ENCODE results near the gene GDPD3.

The GDPD3 gene

GRCh38 chr16:30113711-30114333, 485 bp upstream of the GDPD3 start:
- TF ChIP-seq CTCF (IDR thresholded peaks at IDR 0.05; ENCODE audit: extremely low read depth, insufficient read depth, missing control alignments), result no peak
- in situ Hi-C loops (cut with MboI; ENCODE audit: low pct_unique_long_range_greater_than_20kb, low sequenced_read_pairs, unreplicated experiment), result loop anchor here (25.0 kb wide), 2 partner anchors 298 to 498 kb away; partner anchors contain the start of genes ZNF689 and ZNF771
- no peak for DNase-seq (ENCODE audit: low spot score)

DNA sequence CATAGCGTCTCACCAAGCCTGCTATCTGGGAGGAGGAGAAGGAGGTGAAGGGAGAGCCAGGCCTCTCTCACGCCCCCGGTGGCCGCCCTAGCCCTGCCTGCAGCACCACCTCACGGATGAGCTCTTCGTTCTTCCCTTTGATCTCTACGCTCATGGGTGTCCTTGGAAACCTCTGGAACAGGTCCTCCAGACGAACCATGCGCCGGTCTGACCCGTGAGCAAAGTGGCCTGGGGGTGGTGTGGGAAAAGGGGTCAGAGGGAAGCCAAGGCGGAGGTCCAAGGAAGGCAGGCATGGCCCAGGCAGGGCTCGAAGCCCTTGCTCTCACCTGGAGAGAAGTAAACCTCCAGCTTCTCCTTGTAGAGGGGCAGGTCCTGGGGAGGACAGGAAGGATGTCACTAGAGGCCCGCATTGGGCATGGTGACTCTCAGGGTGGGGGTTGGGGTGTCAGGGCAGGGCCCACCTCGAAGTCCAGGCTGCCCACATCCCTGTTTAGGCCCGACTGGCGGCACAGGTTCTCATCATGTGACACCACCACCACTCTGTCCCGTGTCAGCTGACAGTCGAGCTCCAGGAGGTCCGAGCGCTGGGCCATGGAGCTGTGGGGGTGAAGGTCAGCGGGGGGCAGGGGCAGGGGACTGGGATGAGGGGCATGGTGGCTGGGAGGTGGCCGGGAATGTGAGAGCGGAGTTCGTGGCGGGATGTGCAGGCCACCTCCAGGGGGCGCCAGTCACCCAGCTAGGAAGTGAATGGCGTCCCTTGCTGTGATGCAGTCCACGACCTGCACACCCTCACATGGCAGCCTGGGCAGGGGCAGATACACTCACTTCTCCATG, 923 bp downstream of the GDPD3 start:
- peak; percentile 76 for DNase-seq (ENCODE audit: low spot score)
- TF ChIP-seq CTCF (IDR thresholded peaks at IDR 0.05; ENCODE audit: extremely low read depth, insufficient read depth, missing control alignments), result peak; percentile 82
- in situ Hi-C loops (cut with MboI; ENCODE audit: low pct_unique_long_range_greater_than_20kb, low sequenced_read_pairs, unreplicated experiment), result loop anchor here (25.0 kb wide), 2 partner anchors 300 to 500 kb away; partner anchors contain the start of genes ZNF689 and ZNF771

DNA sequence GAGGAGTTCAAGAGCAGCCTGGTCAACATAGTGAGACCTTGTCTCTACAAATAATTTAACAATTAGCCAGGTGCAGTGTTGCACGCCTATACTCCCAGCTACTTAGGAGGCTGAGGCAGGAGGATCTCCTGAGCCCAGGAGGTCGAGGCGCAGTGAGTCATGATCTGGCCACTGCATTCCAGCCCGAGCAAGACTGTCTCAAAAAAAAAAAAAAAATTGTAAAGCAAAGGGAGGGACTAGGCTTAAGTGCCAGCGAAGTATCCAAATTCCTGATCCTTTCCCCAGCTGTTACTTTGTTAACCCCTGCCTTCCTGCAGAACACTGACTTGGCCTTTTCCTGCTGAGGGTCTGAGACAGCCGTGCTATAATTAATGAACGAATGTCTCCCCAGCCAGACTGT, 2.7 kb downstream of the GDPD3 start:
- no peak for TF ChIP-seq CTCF (IDR thresholded peaks at IDR 0.05; ENCODE audit: extremely low read depth, insufficient read depth, missing control alignments)
- in situ Hi-C loops (cut with MboI; ENCODE audit: low pct_unique_long_range_greater_than_20kb, low sequenced_read_pairs, unreplicated experiment), result loop anchor here (25.0 kb wide), 2 partner anchors 302 to 502 kb away; partner anchors contain the start of genes ZNF689 and ZNF771
- no peak for DNase-seq (ENCODE audit: low spot score)

DNA sequence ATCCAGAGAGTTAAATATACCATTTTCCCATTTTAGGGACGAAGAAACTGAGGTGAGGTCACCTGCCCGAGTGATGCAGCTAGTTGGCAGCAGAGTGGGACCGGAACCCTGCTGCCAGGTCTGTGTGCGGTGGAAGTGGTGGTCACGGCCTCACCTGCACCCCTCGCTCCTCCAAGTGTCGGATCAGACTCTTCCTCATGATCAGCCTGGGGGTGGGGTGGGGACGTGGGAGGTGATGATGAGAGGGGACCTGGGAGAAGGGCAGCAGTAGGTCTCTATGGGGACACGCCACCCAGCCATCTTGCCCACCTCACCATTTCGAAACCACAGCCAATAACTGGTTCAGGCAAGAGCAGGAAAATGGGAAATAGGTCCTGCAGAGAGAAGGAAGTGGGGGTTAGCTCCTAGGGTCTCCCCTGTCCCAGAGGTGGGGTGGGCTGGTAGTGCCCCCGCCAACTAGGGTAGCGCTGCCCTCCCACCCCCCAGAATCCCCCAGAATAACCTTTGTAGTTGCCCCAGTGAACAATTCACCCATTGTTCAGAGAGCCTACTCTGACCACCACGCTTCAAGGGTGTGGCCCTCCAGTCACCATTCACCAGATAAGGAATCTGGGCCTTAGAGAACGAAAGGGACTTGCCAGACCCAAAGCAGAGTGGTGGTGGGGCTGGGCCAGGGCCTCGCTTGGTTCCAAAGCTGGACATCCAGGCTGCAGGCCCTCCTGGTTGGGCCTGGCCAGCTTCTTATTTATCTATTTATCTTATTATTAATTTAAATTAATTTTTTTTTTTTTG, 5.1 kb downstream of the GDPD3 start:
- TF ChIP-seq CTCF (IDR thresholded peaks at IDR 0.05; ENCODE audit: extremely low read depth, insufficient read depth, missing control alignments), result no peak
- in situ Hi-C loops (cut with MboI; ENCODE audit: low pct_unique_long_range_greater_than_20kb, low sequenced_read_pairs, unreplicated experiment), result loop anchor here (25.0 kb wide), 2 partner anchors 304 to 504 kb away; partner anchors contain the start of genes ZNF689 and ZNF771
- DNase-seq (ENCODE audit: low spot score), result no peak

DNA sequence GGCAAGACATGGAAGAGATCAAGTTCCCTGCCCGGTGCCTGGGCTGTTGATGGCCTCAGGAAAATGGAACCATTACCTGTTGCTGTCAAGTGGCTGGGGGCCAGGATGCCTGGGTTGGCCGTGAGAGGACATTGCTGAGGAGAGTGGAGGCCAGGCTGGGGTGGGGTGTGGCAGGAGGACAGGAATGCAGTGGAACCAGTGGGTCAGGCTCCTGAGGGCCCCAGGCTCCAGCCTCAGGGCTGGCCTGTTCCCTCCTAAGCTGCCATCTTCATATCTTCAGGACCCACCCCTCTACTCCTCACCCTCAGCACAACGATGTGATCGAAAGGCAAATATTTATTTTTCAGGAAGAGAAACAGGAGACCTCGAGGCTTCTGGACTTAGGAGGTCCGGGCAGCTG, 8.8 kb downstream of the GDPD3 start:
- in situ Hi-C loops (cut with MboI; ENCODE audit: low pct_unique_long_range_greater_than_20kb, low sequenced_read_pairs, unreplicated experiment), result loop anchor here (25.0 kb wide), 2 partner anchors 308 to 508 kb away; partner anchors contain the start of genes ZNF689 and ZNF771
- DNase-seq (ENCODE audit: low spot score), result no peak
- no peak for TF ChIP-seq CTCF (IDR thresholded peaks at IDR 0.05; ENCODE audit: extremely low read depth, insufficient read depth, missing control alignments)

DNA sequence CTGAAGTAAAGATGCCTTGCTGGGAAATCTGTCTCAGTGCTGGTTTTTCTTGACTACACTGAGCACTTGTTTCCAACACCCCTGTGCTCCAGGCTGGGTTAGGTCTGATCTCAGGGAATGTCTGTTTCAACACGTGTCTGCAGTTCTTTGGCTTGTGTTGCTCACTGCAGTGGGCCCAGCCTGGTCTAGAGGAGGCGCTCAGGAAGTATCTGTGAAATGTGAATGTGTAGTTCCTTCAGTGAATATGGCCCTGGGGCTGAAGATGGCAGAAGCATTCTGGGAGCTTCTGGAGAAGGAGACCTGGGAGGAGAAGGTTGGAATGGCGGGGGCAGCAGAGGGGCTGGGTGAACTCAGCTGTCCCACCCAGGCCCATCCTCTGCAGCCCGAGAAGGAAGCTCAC, 9.2 kb downstream of the GDPD3 start:
- TF ChIP-seq CTCF (IDR thresholded peaks at IDR 0.05; ENCODE audit: extremely low read depth, insufficient read depth, missing control alignments), result no peak
- no peak for DNase-seq (ENCODE audit: low spot score)
- in situ Hi-C loops (cut with MboI; ENCODE audit: low pct_unique_long_range_greater_than_20kb, low sequenced_read_pairs, unreplicated experiment), result loop anchor here (25.0 kb wide), 2 partner anchors 308 to 508 kb away; partner anchors contain the start of genes ZNF689 and ZNF771

All from GM13977 (cell line).